Measurements from ENCODE around the gene AP1G1. TPM values are rescaled to one million over a fixed set of nuclear protein-coding genes. Genes with fewer than 3 reads are reported as not detected.

AP1G1 gene
- total and polyA plus RNA-seq, 10 of the 15 experiments (the other 5 are each of a cell fraction or from before 2014, with no cell fraction given) = 5.9 to 83.7 (median 47.8) TPM

DNA sequence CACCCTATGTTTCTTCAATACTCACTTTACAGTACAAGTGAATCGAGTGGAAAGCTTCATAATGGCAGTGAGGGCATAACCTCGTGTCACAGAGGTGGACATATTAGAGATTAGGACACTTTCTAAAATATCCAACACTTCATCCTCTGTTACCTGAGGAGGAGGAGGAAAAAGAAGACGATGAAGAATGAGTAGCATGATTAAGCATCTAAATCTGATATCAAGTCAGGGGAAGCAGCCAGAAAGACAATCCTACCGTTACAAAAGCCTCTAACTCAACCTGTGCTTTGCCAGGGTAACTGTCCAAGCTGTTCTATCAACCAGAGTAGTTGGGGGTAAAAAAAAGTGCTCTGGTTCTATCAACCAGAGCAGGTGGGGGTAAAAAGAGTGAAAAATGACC, 60.4 kb downstream of the AP1G1 start:
- in situ Hi-C loops (cut with MboI) = no loop called here
- no peak for DNase-seq (ENCODE audit: low read depth, low spot score)

More for the DNA sequence above, 60.4 kb downstream of the AP1G1 start:
- Histone ChIP-seq H3K36me3 (ENCODE audit: control insufficient read depth in 2 of 2, insufficient read depth in 2 of 2, low read length in 1 of 2) (peaks cover 4 to 29% of the 10 kb centered on the region in 2 experiments), H3K27me3 (replicated peaks in 1 of 2; ENCODE audit: control insufficient read depth in 2 of 2, insufficient read depth in 2 of 2, low read length in 1 of 2) (no peaks in the 10 kb centered on the region), H4K20me1 (ENCODE audit: control insufficient read depth, insufficient read depth) (no peaks in the 10 kb centered on the region), H3K4me1 (ENCODE audit: control insufficient read depth, insufficient read depth, low read length) (no peaks in the 10 kb centered on the region), H3K9ac (ENCODE audit: control insufficient read depth, insufficient read depth, low read length) (no peak overlapping the region), H2AFZ (ENCODE audit: control insufficient read depth, low read depth, low read length) (no peak overlapping the region), H3K4me3 (no peak overlapping the region), H3K27ac (ENCODE audit: control insufficient read depth, insufficient read depth) (no peak overlapping the region), H3K79me2 (ENCODE audit: control insufficient read depth, insufficient read depth, low read length) (no peaks in the 10 kb centered on the region), H3K9me3 (replicated peaks; ENCODE audit: control insufficient read depth, insufficient read depth, low read length) (no peaks in the 10 kb centered on the region), H3K4me2 (ENCODE audit: control insufficient read depth, insufficient read depth) (no peak overlapping the region)
- no peak for ATAC-seq
- TF ChIP-seq, protein P1, sequence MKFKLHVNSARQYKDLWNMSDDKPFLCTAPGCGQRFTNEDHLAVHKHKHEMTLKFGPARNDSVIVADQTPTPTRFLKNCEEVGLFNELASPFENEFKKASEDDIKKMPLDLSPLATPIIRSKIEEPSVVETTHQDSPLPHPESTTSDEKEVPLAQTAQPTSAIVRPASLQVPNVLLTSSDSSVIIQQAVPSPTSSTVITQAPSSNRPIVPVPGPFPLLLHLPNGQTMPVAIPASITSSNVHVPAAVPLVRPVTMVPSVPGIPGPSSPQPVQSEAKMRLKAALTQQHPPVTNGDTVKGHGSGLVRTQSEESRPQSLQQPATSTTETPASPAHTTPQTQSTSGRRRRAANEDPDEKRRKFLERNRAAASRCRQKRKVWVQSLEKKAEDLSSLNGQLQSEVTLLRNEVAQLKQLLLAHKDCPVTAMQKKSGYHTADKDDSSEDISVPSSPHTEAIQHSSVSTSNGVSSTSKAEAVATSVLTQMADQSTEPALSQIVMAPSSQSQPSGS (IDR thresholded peaks at IDR 0.05; ENCODE audit: low read length) = no peak
- TF ChIP-seq SUPT20H (IDR thresholded peaks at IDR 0.05; ENCODE audit: borderline replicate concordance, control insufficient read depth, low read depth, low read length) (no peak), MXI1 (IDR thresholded peaks at IDR 0.05; ENCODE audit: low read depth, low read length) (no peak), NRF1 (conservative IDR thresholded peaks at IDR 0.05; ENCODE audit: low read depth, low read length) (no peak), ZNF207 (IDR thresholded peaks at IDR 0.05; ENCODE audit: borderline replicate concordance) (no peak), MEF2B (IDR thresholded peaks at IDR 0.05; ENCODE audit: partially characterized antibody, poor library complexity, severe bottlenecking) (no peak), MTA2 (IDR thresholded peaks at IDR 0.05; ENCODE audit: low read depth) (no peak), GATAD2B (conservative IDR thresholded peaks at IDR 0.05; ENCODE audit: low read depth) (no peak), KDM1A (IDR thresholded peaks at IDR 0.05; ENCODE audit: borderline replicate concordance) (no peak), RAD51 (IDR thresholded peaks at IDR 0.05) (no peak), ZBED1 (IDR thresholded peaks at IDR 0.05; ENCODE audit: borderline replicate concordance) (no peak)
- TF ChIP-seq, protein P2, sequence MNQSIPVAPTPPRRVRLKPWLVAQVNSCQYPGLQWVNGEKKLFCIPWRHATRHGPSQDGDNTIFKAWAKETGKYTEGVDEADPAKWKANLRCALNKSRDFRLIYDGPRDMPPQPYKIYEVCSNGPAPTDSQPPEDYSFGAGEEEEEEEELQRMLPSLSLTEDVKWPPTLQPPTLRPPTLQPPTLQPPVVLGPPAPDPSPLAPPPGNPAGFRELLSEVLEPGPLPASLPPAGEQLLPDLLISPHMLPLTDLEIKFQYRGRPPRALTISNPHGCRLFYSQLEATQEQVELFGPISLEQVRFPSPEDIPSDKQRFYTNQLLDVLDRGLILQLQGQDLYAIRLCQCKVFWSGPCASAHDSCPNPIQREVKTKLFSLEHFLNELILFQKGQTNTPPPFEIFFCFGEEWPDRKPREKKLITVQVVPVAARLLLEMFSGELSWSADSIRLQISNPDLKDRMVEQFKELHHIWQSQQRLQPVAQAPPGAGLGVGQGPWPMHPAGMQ (IDR thresholded peaks at IDR 0.05; ENCODE audit: borderline replicate concordance) = no peak
- POLR2A ChIA-PET = no interaction called here
- intact Hi-C loops (cut with micrococcal nuclease; ENCODE audit: unreplicated experiment) = no loop called here
- SMC1A ChIA-PET (ENCODE audit: uncharacterized antibody, unreplicated experiment) = interaction anchor here (0.6 kb wide), 1 partner anchor 68 kb away, joined by 3 read pairs; no protein-coding TSS in a partner anchor
- FAIRE-seq = no peak
- no TSS peak for BruUV-seq (replicated peaks)
- CTCF ChIA-PET = interaction anchor here (1.6 kb wide), 1 partner anchor 137 kb away, joined by 3 read pairs; no protein-coding TSS in a partner anchor
- WGBS (ENCODE audit: insufficient coverage, insufficient replicate concordance, low lambda C conversion rate, missing lambda C conversion rate) = 88% methylated on average over 4 of the region's 4 CpGs
- RAD21 ChIA-PET (ENCODE audit: unreplicated experiment) = no interaction called here
